H9 (cell line): ENCODE results near the gene LARP6. TPM values are rescaled to one million over a fixed set of nuclear protein-coding genes. Genes with fewer than 3 reads are reported as not detected.

Source experiments
- DNase-seq: peaks from one replicate; pipeline ENCODE4 v3.0.0-alpha.2; 2017
- H2AFZ ChIP-seq: one replicate; pipeline ENCODE4 v1.6.1; 2013; ENCODE audit warnings: mild to moderate bottlenecking, low read length, control low read depth, moderate library complexity
- H2AK5ac ChIP-seq: 2 replicates; pipeline ENCODE4 v1.6.1; 2013; ENCODE audit warnings: low read length, control low read depth, mixed read lengths; ENCODE audit not compliant: insufficient read length
- H2BK120ac ChIP-seq: one replicate; pipeline ENCODE4 v1.6.1; 2013; ENCODE audit warnings: low read depth, mild to moderate bottlenecking, low read length, control low read depth, inconsistent platforms; ENCODE audit not compliant: poor library complexity, severe bottlenecking
- H2BK12ac ChIP-seq: 2 replicates; pipeline ENCODE4 v1.6.1; 2013; ENCODE audit warnings: low read length, control low read depth, mixed read lengths, low read depth; ENCODE audit not compliant: insufficient read length
- H2BK15ac ChIP-seq: 2 replicates; pipeline ENCODE4 v1.6.1; 2013; ENCODE audit warnings: low read depth, low read length, control low read depth
- H2BK20ac ChIP-seq: one replicate; pipeline ENCODE4 v1.6.1; 2013; ENCODE audit warnings: low read depth, mild to moderate bottlenecking, low read length, control low read depth, inconsistent platforms; ENCODE audit not compliant: poor library complexity, severe bottlenecking
- H2BK5ac ChIP-seq: 2 replicates; pipeline ENCODE4 v1.6.1; 2013; ENCODE audit warnings: low read length, control low read depth, mixed read lengths; ENCODE audit not compliant: insufficient read length
- H3K14ac ChIP-seq: 2 replicates; pipeline ENCODE4 v1.6.1; 2013; ENCODE audit warnings: low read length, control low read depth; ENCODE audit not compliant: insufficient read depth
- H3K18ac ChIP-seq: 2 replicates; pipeline ENCODE4 v1.6.1; 2013; ENCODE audit warnings: low read depth, mild to moderate bottlenecking, mixed read lengths, low read length, control low read depth; ENCODE audit not compliant: insufficient read length
- H3K23ac ChIP-seq: 2 replicates; pipeline ENCODE4 v1.6.1; 2013; ENCODE audit warnings: low read length, control low read depth, mixed read lengths, low read depth; ENCODE audit not compliant: insufficient read length
- H3K23me2 ChIP-seq: 2 replicates; pipeline ENCODE4 v1.6.1; 2013; ENCODE audit warnings: low read depth, mild to moderate bottlenecking, mixed read lengths, low read length, control low read depth; ENCODE audit not compliant: insufficient read length, poor library complexity, severe bottlenecking
- H3K27ac ChIP-seq: 2 replicates; pipeline ENCODE4 v1.5.1; 2013; ENCODE audit warnings: low read length, control low read depth, mixed read lengths, low read depth; ENCODE audit not compliant: insufficient read length
- H3K27me3 ChIP-seq: 2 replicates; pipeline ENCODE4 v1.6.1; 2013; ENCODE audit warnings: low read length, control low read depth, inconsistent platforms; ENCODE audit not compliant: insufficient read depth
- H3K4ac ChIP-seq: 2 replicates; pipeline ENCODE4 v1.6.1; 2013; ENCODE audit warnings: low read depth, mild to moderate bottlenecking, control low read depth, inconsistent platforms, low read length, moderate library complexity
- H3K4me1 ChIP-seq: 2 replicates; pipeline ENCODE4 v1.6.1; 2013; ENCODE audit warnings: low read length, control low read depth, inconsistent platforms; ENCODE audit not compliant: insufficient read depth
- H3K4me2 ChIP-seq: 2 replicates; pipeline ENCODE4 v1.6.1; 2013; ENCODE audit warnings: low read length, control low read depth, mixed read lengths; ENCODE audit not compliant: insufficient read length, insufficient read depth
- H3K56ac ChIP-seq: 2 replicates; pipeline ENCODE4 v1.6.1; 2013; ENCODE audit warnings: low read depth, mild to moderate bottlenecking, mixed read lengths, low read length, control low read depth; ENCODE audit not compliant: insufficient read length
- H3K79me1 ChIP-seq: 2 replicates; pipeline ENCODE4 v1.6.1; 2013; ENCODE audit warnings: low read depth, mild to moderate bottlenecking, moderate library complexity, low read length, control low read depth, inconsistent platforms; ENCODE audit not compliant: insufficient read depth, poor library complexity, severe bottlenecking
- H3K79me2 ChIP-seq: 2 replicates; pipeline ENCODE4 v1.6.1; 2013; ENCODE audit warnings: low read length, control low read depth, inconsistent platforms; ENCODE audit not compliant: insufficient read depth
- H3K9ac ChIP-seq: 2 replicates; pipeline ENCODE4 v1.6.1; 2013; ENCODE audit warnings: low read length, control low read depth, mixed read lengths; ENCODE audit not compliant: insufficient read length; ENCODE audit errors: extremely low read depth
- H3K9me3 ChIP-seq: one replicate; pipeline ENCODE4 v1.6.1; 2013; ENCODE audit warnings: low read depth, low read length, inconsistent platforms; ENCODE audit not compliant: control insufficient read depth
- H3T11ph ChIP-seq: one replicate; pipeline ENCODE4 v1.6.1; 2013; ENCODE audit warnings: mild to moderate bottlenecking, low read length, control low read depth, inconsistent platforms
- H4K20me1 ChIP-seq: one replicate; pipeline ENCODE4 v1.6.1; 2013; ENCODE audit not compliant: control insufficient read depth, insufficient read length, insufficient read depth
- H4K5ac ChIP-seq: 2 replicates; pipeline ENCODE4 v1.6.1; 2013; ENCODE audit warnings: low read depth, mild to moderate bottlenecking, mixed read lengths, low read length, control low read depth; ENCODE audit not compliant: insufficient read length
- H4K8ac ChIP-seq: replicated peaks from 2 replicates; pipeline ENCODE4 v1.6.1; 2013; ENCODE audit warnings: low read length, control low read depth, mixed read lengths, low read depth; ENCODE audit not compliant: insufficient read length
- H4K91ac ChIP-seq: 2 replicates; pipeline ENCODE4 v1.6.1; 2013; ENCODE audit warnings: low read depth, mild to moderate bottlenecking, moderate library complexity, mixed read lengths, low read length, control low read depth; ENCODE audit not compliant: insufficient read length
- H3K27ac Mint-ChIP-seq, 3 experiments: 2 replicates in 2 of 3; 3 replicates in 1 of 3; pipeline ENCODE4 v1.8.0; 2020 to 2021; ENCODE audit warnings: mixed read lengths in 3 of 3, mild to moderate bottlenecking in 1 of 3, moderate library complexity in 1 of 3
- H3K27me3 Mint-ChIP-seq: 2 replicates; pipeline ENCODE4 v1.8.0; 2021; ENCODE audit warnings: low read depth, mild to moderate bottlenecking, moderate library complexity, mixed read lengths
- H3K36me3 Mint-ChIP-seq, 3 experiments: 2 replicates in 2 of 3; 3 replicates in 1 of 3; pipeline ENCODE4 v1.8.0; 2020 to 2021; ENCODE audit warnings: low read depth in 3 of 3, mixed read lengths in 3 of 3; ENCODE audit not compliant: insufficient read depth in 1 of 3
- H3K4me1 Mint-ChIP-seq, 2 experiments: 2 replicates each; pipeline ENCODE4 v1.8.0; 2020; ENCODE audit warnings: mixed read lengths in 2 of 2
- H3K4me3 Mint-ChIP-seq, 2 experiments: 2 replicates in 1 of 2; 3 replicates in 1 of 2; pipeline ENCODE4 v1.8.0; 2020 to 2021; ENCODE audit warnings: mild to moderate bottlenecking in 2 of 2, mixed read lengths in 2 of 2, moderate library complexity in 1 of 2
- H3K9me3 Mint-ChIP-seq, 2 experiments: 2 replicates in 1 of 2; 3 replicates in 1 of 2; pipeline ENCODE4 v1.8.0; 2020; ENCODE audit warnings: mild to moderate bottlenecking in 2 of 2, mixed read lengths in 2 of 2, moderate library complexity in 1 of 2
- CTCF ChIP-seq: fragments of 200-600 bp; sonication (generic); conservative IDR thresholded peaks from 3 replicates; pipeline ENCODE4 v1.8.0; 2021; ENCODE audit warnings: antibody characterized with exemption, mild to moderate bottlenecking
- WGBS: extraction: QIAGEN DNeasy Blood & Tissue Kit; methylation state at CpG from one replicate; pipeline ENCODE4 v1.1.7; 2013; ENCODE audit warnings: missing lambda C conversion rate, low lambda C conversion rate, mixed read lengths; ENCODE audit not compliant: insufficient read length; ENCODE audit errors: extremely low coverage; 5-methylcytosine and 5-hydroxymethylcytosine counted together
- total RNA-seq: library from RNA; stranded (reverse); gene quantifications from 2 replicates; pipeline ENCODE4 v1.2.1, GENCODE V29; 2021

The LARP6 gene
- total RNA-seq, 1 experiment from 2014 or later: 18.9 TPM

GRCh38 chr15:70833861-70834765, 19.8 kb downstream of the LARP6 start:
- no peaks in the 10 kb centered on the region for H3K23me2 ChIP-seq
- Mint-ChIP-seq H3K36me3 (peaks cover 19 to 40% (median 38%) of the 10 kb centered on the region in 3 experiments), H3K4me3 (no peak overlapping the region), H3K4me1 (peaks cover 9 to 17% of the 10 kb centered on the region in 2 experiments), H3K27me3 (no peaks in the 10 kb centered on the region), H3K27ac (peak overlapping the region; percentile 80 to 96 (median 88); a peak in 5 of 7 replicates), H3K9me3 (no peaks in the 10 kb centered on the region; a peak in 1 of 5 replicates)
- H3K4me1 ChIP-seq: peaks cover 7% of the 10 kb centered on the region; the same call in 1 of the 2 replicates
- no peak overlapping the region for H2BK15ac ChIP-seq
- H3K27ac ChIP-seq: peak overlapping the region; percentile 22
- H3K27me3 ChIP-seq: no peaks in the 10 kb centered on the region
- peak overlapping the region; percentile 21 for H3K18ac ChIP-seq
- no peak overlapping the region for H2BK120ac ChIP-seq
- H2BK20ac ChIP-seq: no peak overlapping the region
- no peaks in the 10 kb centered on the region for H4K20me1 ChIP-seq
- peak overlapping the region; percentile 78 for H3K14ac ChIP-seq
- no peak overlapping the region for H3K4ac ChIP-seq
- H3K79me2 ChIP-seq: no peaks in the 10 kb centered on the region
- H4K8ac ChIP-seq: no peak overlapping the region
- H2AK5ac ChIP-seq: no peak overlapping the region
- no peak for TF ChIP-seq CTCF
- H3K56ac ChIP-seq: no peak overlapping the region
- no peak overlapping the region for H3K9ac ChIP-seq
- H3K79me1 ChIP-seq: no peaks in the 10 kb centered on the region
- no peak overlapping the region for H3K4me2 ChIP-seq
- H4K91ac ChIP-seq: peak overlapping the region; percentile 52
- no peak overlapping the region for H3T11ph ChIP-seq
- no peak overlapping the region for H3K23ac ChIP-seq
- H2AFZ ChIP-seq: no peak overlapping the region
- H2BK12ac ChIP-seq: no peak overlapping the region
- WGBS: no CpG with 5 or more reads among the region's 9 CpGs
- peaks cover 6% of the 10 kb centered on the region for H3K9me3 ChIP-seq
- peak overlapping the region; percentile 17 for H2BK5ac ChIP-seq
- DNase-seq: peak; percentile 59
- peak overlapping the region; percentile 28 for H4K5ac ChIP-seq
